HEK293 (cell line): ENCODE data around the gene RPS6KA2.

Source experiments
- CTCF ChIA-PET: fragments of 350-600 bp; formaldehyde crosslinking; extraction: SDS; loops from one replicate; lab custom pipeline; 2021; ENCODE audit warnings: antibody characterized with exemption; lab: Yijun Ruan, JAX
- POLR2A ChIA-PET: fragments of 300-600 bp; formaldehyde crosslinking; extraction: SDS; loops from one replicate; lab custom pipeline; 2020; ENCODE audit warnings: antibody characterized with exemption, inconsistent platforms; lab: Yijun Ruan, JAX
- H3K27ac ChIP-seq: fragments of 200-500 bp; sonication (Bioruptor generic); 2 replicates; pipeline ENCODE4 v1.5.1; 2014; ENCODE audit warnings: low read depth, low read length, control low read depth, inconsistent platforms; ENCODE audit errors: extremely low read depth
- H3K36me3 ChIP-seq, 2 experiments: fragments of 200-500 bp in 1 of 2; sonication (Bioruptor generic) in 1 of 2; 1 replicate in 1 of 2; 2 replicates in 1 of 2; pipeline ENCODE4 v1.5.1; 2014 to 2017; ENCODE audit warnings: inconsistent platforms in 2 of 2, low read length in 2 of 2; ENCODE audit not compliant: control insufficient read depth in 2 of 2, insufficient read depth in 1 of 2
- H3K4me1 ChIP-seq: fragments of 200-500 bp; sonication (Bioruptor generic); 2 replicates; pipeline ENCODE4 v1.5.1; 2014; ENCODE audit warnings: mild to moderate bottlenecking, low read length, inconsistent platforms; ENCODE audit not compliant: control insufficient read depth, insufficient read depth
- H3K4me3 ChIP-seq: 2 replicates; pipeline ENCODE4 v1.5.1; 2011; ENCODE audit warnings: low read depth, mild to moderate bottlenecking, control low read depth, low read length, moderate library complexity
- H3K9me3 ChIP-seq: fragments of 200-500 bp; sonication (Bioruptor generic); 2 replicates; pipeline ENCODE4 v1.5.1; 2014; ENCODE audit warnings: low read depth, low read length, inconsistent platforms; ENCODE audit not compliant: control insufficient read depth, insufficient read depth
- EGR2 ChIP-seq: fragments of 450-650 bp; formaldehyde crosslinking; IDR thresholded peaks from 2 replicates; pipeline ENCODE4 v1.5.1; 2016; ENCODE audit warnings: low read depth, missing biosample characterization, missing genetic modification characterization
- GLIS1 ChIP-seq: fragments of 450-650 bp; formaldehyde crosslinking; IDR thresholded peaks from 2 replicates; pipeline ENCODE4 v1.5.1; 2016; ENCODE audit warnings: missing biosample characterization, missing genetic modification characterization
- OSR2 ChIP-seq: fragments of 450-650 bp; formaldehyde crosslinking; IDR thresholded peaks from 2 replicates; pipeline ENCODE4 v1.5.1; 2016; ENCODE audit warnings: missing biosample characterization, missing genetic modification characterization
- PATZ1 ChIP-seq: fragments of 450-650 bp; formaldehyde crosslinking; IDR thresholded peaks from 2 replicates; pipeline ENCODE4 v1.5.1; 2016; ENCODE audit warnings: missing biosample characterization, missing genetic modification characterization
- REST ChIP-seq: fragments of 450-650 bp; formaldehyde crosslinking; IDR thresholded peaks from 2 replicates; pipeline ENCODE4 v1.5.1; 2016; ENCODE audit warnings: missing biosample characterization, missing genetic modification characterization
- SP3 ChIP-seq: fragments of 450-650 bp; formaldehyde crosslinking; IDR thresholded peaks from 2 replicates; pipeline ENCODE4 v1.5.1; 2016; ENCODE audit warnings: missing biosample characterization, missing genetic modification characterization
- TSHZ1 ChIP-seq: fragments of 450-650 bp; formaldehyde crosslinking; IDR thresholded peaks from 2 replicates; pipeline ENCODE4 v1.5.1; 2016; ENCODE audit warnings: missing biosample characterization, missing genetic modification characterization, borderline replicate concordance
- ZBTB21 ChIP-seq: fragments of 450-650 bp; formaldehyde crosslinking; IDR thresholded peaks from 2 replicates; pipeline ENCODE4 v1.5.1; 2017; ENCODE audit warnings: missing biosample characterization, missing genetic modification characterization
- ZBTB6 ChIP-seq: fragments of 450-650 bp; formaldehyde crosslinking; IDR thresholded peaks from 2 replicates; pipeline ENCODE4 v1.5.1; 2017; ENCODE audit warnings: missing biosample characterization, missing genetic modification characterization
- ZNF138 ChIP-seq: fragments of 450-650 bp; formaldehyde crosslinking; IDR thresholded peaks from 2 replicates; pipeline ENCODE4 v1.5.1; 2016; ENCODE audit warnings: missing biosample characterization, missing genetic modification characterization, borderline replicate concordance
- ZNF184 ChIP-seq: fragments of 450-650 bp; IDR thresholded peaks from 2 replicates; pipeline ENCODE4 v1.5.1; 2018; ENCODE audit warnings: missing biosample characterization, mild to moderate bottlenecking, missing genetic modification characterization
- ZNF366 ChIP-seq: fragments of 450-650 bp; formaldehyde crosslinking; conservative IDR thresholded peaks from 2 replicates; pipeline ENCODE4 v1.5.1; 2016; ENCODE audit warnings: missing biosample characterization, missing genetic modification characterization
- ZNF645 ChIP-seq: fragments of 450-650 bp; formaldehyde crosslinking; IDR thresholded peaks from 2 replicates; pipeline ENCODE4; 2016; ENCODE audit warnings: missing biosample characterization, missing genetic modification characterization
- ZNF660 ChIP-seq: fragments of 450-650 bp; IDR thresholded peaks from 2 replicates; pipeline ENCODE4 v1.5.1; 2018; ENCODE audit warnings: missing biosample characterization, mild to moderate bottlenecking, missing genetic modification characterization

The RPS6KA2 gene

GRCh38 chr6:166530211-166531095 is 96.6 kb downstream of the RPS6KA2 start:
- no peaks in the 10 kb centered on the region for H3K9me3 ChIP-seq
- ChIA-PET CTCF (interaction anchor here (1.1 kb wide), 1 partner anchor 25 kb away, joined by 4 read pairs; no protein-coding TSS in a partner anchor), POLR2A (no interaction called here)
- H3K4me1 ChIP-seq: no peaks in the 10 kb centered on the region
- no peak overlapping the region for H3K27ac ChIP-seq
- H3K36me3 ChIP-seq: no peaks in the 10 kb centered on the region
- H3K4me3 ChIP-seq: no peak overlapping the region
- TF ChIP-seq OSR2 (tag by site-specific recombination): no peak
- no peak for TF ChIP-seq REST (tag by site-specific recombination)
- no peak for TF ChIP-seq GLIS1 (tag by site-specific recombination)
- TF ChIP-seq EGR2 (tag by site-specific recombination): no peak
- TF ChIP-seq ZNF138 (tag by site-specific recombination): no peak
- TF ChIP-seq PATZ1: no peak

GRCh38 chr6:166529586-166529985 is 97.5 kb downstream of the RPS6KA2 start:
- H3K4me3 ChIP-seq: no peak overlapping the region
- no peak overlapping the region for H3K27ac ChIP-seq
- H3K9me3 ChIP-seq: no peaks in the 10 kb centered on the region
- ChIA-PET CTCF (no interaction called here), POLR2A (no interaction called here)
- H3K36me3 ChIP-seq: no peaks in the 10 kb centered on the region
- TF ChIP-seq ZBTB21 (no peak), SP3 (tag by site-specific recombination) (no peak), ZNF184 (no peak), TSHZ1 (tag by site-specific recombination) (no peak), ZBTB6 (tag by site-specific recombination) (no peak), ZNF645 (tag by site-specific recombination) (no peak), ZNF366 (tag by site-specific recombination) (no peak), ZNF660 (tag by site-specific recombination) (no peak)
- TF ChIP-seq, all 188 proteins: peak for 0
- no peaks in the 10 kb centered on the region for H3K4me1 ChIP-seq
